K562 (cell line): ENCODE results near the gene C3AR1. TPM values are rescaled to one million over a fixed set of nuclear protein-coding genes. Genes with fewer than 3 reads are reported as not detected.

Source experiments
- AFF1 ChIP-seq, 2 experiments: fragments of 450-650 bp; IDR thresholded peaks; 2 replicates each; pipeline ENCODE4 v1.6.1; 2018; ENCODE audit warnings: mild to moderate bottlenecking in 2 of 2, low read depth in 1 of 2; ENCODE audit not compliant: partially characterized antibody in 2 of 2
- IRF1 ChIP-seq: sonication (generic); formaldehyde crosslinking; IDR thresholded peaks from 2 replicates; pipeline ENCODE4 v1.8.0; 2022; ENCODE audit warnings: missing genetic modification reagents, mild to moderate bottlenecking, borderline replicate concordance
- NEUROD1 ChIP-seq: fragments of 150-350 bp; IDR thresholded peaks from 2 replicates; pipeline ENCODE4 v1.6.1; 2014; ENCODE audit warnings: borderline replicate concordance, low read length, low read depth; ENCODE audit not compliant: partially characterized antibody
- NR2C1 ChIP-seq, 2 experiments: fragments of 450-650 bp; IDR thresholded peaks; 2 replicates each; pipeline ENCODE4 v1.6.1; 2017; ENCODE audit warnings: mild to moderate bottlenecking in 2 of 2, antibody characterized with exemption in 1 of 2, inconsistent platforms in 1 of 2, missing compliant biosample characterization in 1 of 2, missing genetic modification characterization in 1 of 2
- PBX2 ChIP-seq, 2 experiments: IDR thresholded peaks in 1 of 2; conservative IDR thresholded peaks in 1 of 2; 2 replicates each; pipeline ENCODE4 v1.6.1; 2016; ENCODE audit warnings: low read depth in 2 of 2, mild to moderate bottlenecking in 1 of 2, missing compliant biosample characterization in 1 of 2, missing genetic modification characterization in 1 of 2, moderate library complexity in 1 of 2
- PCBP1 ChIP-seq: fragments of 200-400 bp; formaldehyde crosslinking; IDR thresholded peaks from 2 replicates; pipeline ENCODE4 v1.6.1; 2018; ENCODE audit warnings: mild to moderate bottlenecking, low read depth, low read length; ENCODE audit not compliant: poor library complexity, severe bottlenecking
- PPARD ChIP-seq: fragments of 250-450 bp; sonication (Bioruptor Pico); IDR thresholded peaks from 2 replicates; pipeline ENCODE4 v1.8.0; 2022; ENCODE audit warnings: inconsistent platforms, mild to moderate bottlenecking, moderate library complexity
- RAD51 ChIP-seq: fragments of 450-650 bp; IDR thresholded peaks from 2 replicates; pipeline ENCODE4 v1.7.1; 2016; ENCODE audit warnings: low read depth, mild to moderate bottlenecking, borderline replicate concordance
- VEZF1 ChIP-seq: fragments of 200-800 bp; sonication (Bioruptor generic); IDR thresholded peaks from 2 replicates; pipeline ENCODE4 v1.6.1; 2017; ENCODE audit warnings: missing genetic modification characterization, missing compliant biosample characterization
- ZFP91 ChIP-seq: sonication (generic); formaldehyde crosslinking; IDR thresholded peaks from 2 replicates; pipeline ENCODE4 v1.8.0; 2022; ENCODE audit warnings: mild to moderate bottlenecking, missing genetic modification reagents
- ZKSCAN3 ChIP-seq: fragments of 250-450 bp; sonication (Bioruptor Pico); IDR thresholded peaks from 2 replicates; pipeline ENCODE4 v1.4.0; 2020
- ZNF239 ChIP-seq: fragments of 250-450 bp; sonication (Bioruptor Pico); IDR thresholded peaks from 2 replicates; pipeline ENCODE4 v1.4.0; 2020; ENCODE audit warnings: mild to moderate bottlenecking
- ZNF717 ChIP-seq: fragments of 250-450 bp; sonication (Bioruptor Pico); IDR thresholded peaks from 2 replicates; pipeline ENCODE4 v1.5.0; 2021
- polyA plus RNA-seq, 8 experiments: library from polyadenylated mRNA; depleted of rRNA in 4 of 8; stranded (reverse) in 5 of 8; unstranded in 3 of 8; fragments of >200 nt; fragmentation: Nextera tagmentation in 2 of 8; fragmentation: Illumina TruSeq in 1 of 8; extraction: Ambion mirVana in 2 of 8; extraction: Trizol in 1 of 8; gene quantifications; 2 replicates each; pipeline versions ENCODE4 v1.2.1 to v1.2.3, GENCODE V29; 2011 to 2014; ENCODE audit warnings: inconsistent platforms in 1 of 8, missing spikeins in 1 of 8
- total RNA-seq, 7 experiments: library from RNA; depleted of rRNA in 6 of 7; stranded (reverse); fragments of >200 nt in 6 of 7; fragmentation: Illumina TruSeq in 2 of 7; extraction: Trizol in 2 of 7; gene quantifications; 2 replicates each; pipeline versions ENCODE4 v1.2.1 to v1.2.3, GENCODE V29; 2011 to 2021; ENCODE audit warnings: low replicate concordance in 1 of 7

Gene C3AR1
- total and polyA plus RNA-seq, 9 of the 15 experiments (the other 6 are each of a cell fraction or from before 2014, with no cell fraction given): 2.2 to 12.9 (median 5.3) TPM

GRCh38 chr12:8080120-8080519 lies 14.0 kb upstream of the C3AR1 start (continued):
- TF ChIP-seq VEZF1 (no peak), ZKSCAN3 (CRISPR knock-in tag) (no peak), IRF1 (no peak), AFF1 (IDR thresholded peaks at IDR 0.05; ENCODE audit: low read depth in 1 of 2, partially characterized antibody in 2 of 2) (no peak), ZNF239 (CRISPR knock-in tag) (no peak), NR2C1 (IDR thresholded peaks at IDR 0.05) (no peak), NR2C1 (tag; IDR thresholded peaks at IDR 0.05) (0 out of 2 replicates have a peak, but pooled peaks have one; percentile 22), NEUROD1 (no peak), PBX2 (CRISPR knock-in tag; IDR thresholded peaks at IDR 0.05; ENCODE audit: low read depth) (no peak), PBX2 (tag; conservative IDR thresholded peaks at IDR 0.05; ENCODE audit: low read depth) (no peak), PCBP1 (no peak), ZFP91 (no peak), PPARD (CRISPR knock-in tag) (no peak), RAD51 (peak; percentile 46; the same call in 1 of the 2 replicates), ZNF717 (CRISPR knock-in tag) (no peak)
